ENCODE results near the gene DDRGK1. TPM values are rescaled to one million over a fixed set of nuclear protein-coding genes. Genes with fewer than 3 reads are reported as not detected.

DDRGK1 gene
- 45.1 and 59.9 TPM in 2 replicates for total RNA-seq

DNA sequence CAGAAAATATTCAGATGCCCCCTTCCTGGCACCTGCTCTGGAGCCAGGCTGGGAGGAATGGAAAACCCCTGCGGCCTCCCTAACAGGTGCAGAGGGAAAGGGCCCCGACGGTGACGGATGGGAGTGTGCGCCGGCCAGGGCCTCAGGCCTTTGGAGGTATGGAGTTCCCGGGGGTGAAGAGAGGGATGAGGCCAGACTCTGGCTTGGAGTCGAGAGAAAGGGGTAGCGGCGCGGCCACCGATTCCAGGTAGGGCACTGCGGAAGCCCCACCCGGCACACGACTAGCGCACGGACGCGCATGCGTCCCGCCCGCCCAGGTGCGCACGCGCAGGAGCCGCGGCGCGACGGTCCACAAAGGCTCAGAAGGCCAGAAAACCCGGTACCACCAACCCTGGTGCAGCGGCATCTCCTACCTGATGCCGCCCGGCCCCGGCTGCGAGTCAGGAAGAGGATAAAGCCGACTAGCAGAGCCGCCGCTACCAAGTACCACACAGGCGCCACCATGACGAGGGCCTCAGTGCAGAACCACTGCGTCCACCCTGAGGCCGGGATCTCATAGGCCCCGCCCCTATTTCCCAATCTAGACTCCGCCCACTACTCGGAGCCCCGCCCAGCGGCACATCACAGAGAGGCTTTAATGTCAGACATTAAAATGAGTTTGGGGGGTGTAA is at the start of gene DDRGK1:
TSS of gene DDRGK1 (minus strand) at position 559 of the 671 bp plus-strand sequence. CDS start at position 504, 55 bp downstream.

DNA sequence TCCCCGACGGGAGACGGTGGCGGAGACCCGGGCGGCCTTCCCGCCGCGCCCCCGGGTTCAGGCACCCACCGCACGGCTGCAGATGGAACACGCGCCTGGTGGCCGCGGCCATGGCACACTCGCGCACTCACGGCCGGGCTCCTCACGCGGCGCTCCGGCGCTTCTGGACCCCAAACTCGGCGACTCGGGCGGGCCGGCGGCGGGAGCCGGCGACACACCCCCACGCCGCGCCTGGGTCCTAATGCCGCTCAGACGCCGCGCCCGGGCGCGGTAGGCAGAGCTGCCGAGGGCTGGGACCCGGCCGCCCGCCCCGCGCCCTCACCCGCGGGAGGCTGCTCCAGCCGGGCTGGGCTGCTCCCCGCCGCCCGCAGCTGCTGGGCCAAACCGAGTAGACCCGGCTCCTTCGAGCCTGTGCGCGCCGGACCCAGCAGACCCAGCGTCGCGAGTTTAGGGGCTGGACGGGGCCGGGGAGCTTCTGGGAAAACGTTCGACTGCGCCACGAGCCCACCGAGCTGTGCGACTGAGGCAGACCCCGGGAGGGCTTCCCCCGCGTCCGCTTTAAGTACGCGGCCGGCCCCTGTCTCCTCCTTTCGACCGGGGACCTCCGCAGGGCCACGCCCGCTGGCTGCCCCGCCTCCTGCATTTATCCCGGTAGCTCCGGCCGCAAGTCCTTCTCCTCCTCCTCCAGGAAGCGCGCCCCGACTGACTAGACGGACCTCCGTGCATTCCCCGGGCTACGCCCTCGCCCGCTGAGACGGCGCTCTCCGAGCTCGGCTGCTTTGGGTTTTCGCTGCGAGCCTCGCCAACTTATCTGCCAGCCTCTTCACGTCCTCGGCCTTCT is 34.8 kb upstream of the DDRGK1 start, which contains the start of gene SLC4A11:
TSS of gene SLC4A11 (minus strand) at position 165 of the 841 bp plus-strand sequence. CDS start at position 112, 53 bp downstream.

DNA sequence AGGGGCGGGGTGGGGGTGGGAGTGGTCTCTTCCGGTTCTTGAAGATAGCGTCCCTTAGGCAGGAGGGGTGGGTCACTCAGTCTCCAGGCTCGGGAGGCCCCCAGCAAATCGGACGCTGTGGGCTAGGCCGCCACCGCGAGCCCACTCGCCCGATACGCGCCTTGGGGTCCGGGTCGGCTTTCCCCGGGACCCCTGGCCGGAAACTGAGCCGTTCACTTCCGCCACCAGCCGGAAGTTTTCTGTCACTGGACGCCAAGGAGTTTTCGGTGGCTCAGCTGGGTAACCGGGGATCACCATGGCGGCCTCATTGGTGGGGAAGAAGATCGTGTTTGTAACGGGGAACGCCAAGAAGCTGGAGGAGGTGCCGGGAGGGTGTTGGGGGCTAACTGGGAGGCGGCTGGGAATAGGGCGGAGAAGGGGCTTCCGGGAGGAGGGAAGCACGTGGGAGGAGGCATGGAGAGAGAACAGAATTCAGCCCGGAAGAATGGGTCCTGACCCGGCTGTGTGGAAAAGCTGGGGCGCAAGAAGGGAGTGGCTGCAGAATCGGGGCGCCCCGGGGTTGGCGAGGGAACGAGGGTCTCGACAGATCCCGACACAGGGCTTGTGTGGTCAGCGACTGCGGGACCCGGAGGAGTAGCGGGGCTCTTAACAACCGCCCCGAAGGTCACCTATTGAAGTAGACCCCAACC is 4.9 kb upstream of the DDRGK1 start, which contains the start of gene ITPA:
TSS of gene ITPA (plus strand) at position 242 of the 689 bp plus-strand sequence. CDS start at position 296, 54 bp downstream.

DNA sequence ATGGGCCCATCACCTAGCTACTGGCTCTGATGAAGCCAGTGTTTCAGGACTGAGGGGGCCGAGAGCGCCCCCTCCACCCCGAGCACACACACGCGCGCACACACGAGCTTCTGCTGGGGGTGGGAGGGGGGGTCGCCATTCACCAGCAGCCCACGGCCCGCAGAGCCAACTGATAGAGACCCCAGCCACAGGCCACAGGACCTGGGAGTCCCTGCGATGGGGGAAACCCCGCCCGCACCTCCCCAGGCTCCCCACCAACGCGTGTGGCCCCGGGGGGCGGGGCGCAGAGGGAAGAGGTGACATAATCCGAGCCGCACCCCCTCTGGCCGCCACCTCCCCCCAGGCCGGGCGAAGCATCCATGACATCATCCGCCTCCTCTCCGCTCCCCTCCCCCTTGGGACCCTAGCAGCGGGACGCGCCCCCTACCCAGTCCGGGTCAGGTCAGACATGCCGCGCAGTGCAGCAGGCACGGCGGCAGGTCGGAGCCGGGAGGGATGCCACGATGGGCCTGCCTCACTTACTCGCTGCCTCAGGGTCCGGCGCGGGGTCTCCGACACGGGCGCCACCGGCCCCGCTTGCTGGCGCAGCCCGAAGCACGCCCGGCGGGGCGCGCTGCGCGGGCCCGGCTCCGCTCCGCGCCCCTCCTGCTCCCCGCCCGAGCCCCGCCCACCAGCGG is 31.4 kb downstream of the DDRGK1 start, which contains the start of gene LZTS3:
TSS of gene LZTS3 (minus strand) at position 617 of the 677 bp plus-strand sequence. CDS start 6,386 bp downstream, outside the sequence.

Other genes with a start within 250 kb of the DDRGK1 start
- not detected in 2 replicates for gene GNRH2, start 161.1 kb downstream of the DDRGK1 start, total RNA-seq
- gene MRPS26, start 158.6 kb downstream of the DDRGK1 start, total RNA-seq = 31.5 and 37.0 TPM in 2 replicates
- gene OXT, start 133.1 kb downstream of the DDRGK1 start, total RNA-seq = not detected in 2 replicates
- not detected in 2 replicates for gene AVP, start 120.0 kb downstream of the DDRGK1 start, total RNA-seq
- 7.2 and 7.6 TPM in 2 replicates for gene FASTKD5, start 44.8 kb downstream of the DDRGK1 start, total RNA-seq
- 3.6 and 3.7 TPM in 2 replicates for gene UBOX5, start 44.8 kb downstream of the DDRGK1 start, total RNA-seq
- 2.7 and 3.3 TPM in 2 replicates for gene LZTS3, start 31.1 kb downstream of the DDRGK1 start, total RNA-seq
- 39.3 and 43.7 TPM in 2 replicates for gene ITPA, start 4.8 kb upstream of the DDRGK1 start, total RNA-seq
- 0.94 and 1.5 TPM in 2 replicates for gene SLC4A11, start 34.5 kb upstream of the DDRGK1 start, total RNA-seq
- gene DNAAF9, start 203.0 kb upstream of the DDRGK1 start, total RNA-seq = 10.4 and 11.2 TPM in 2 replicates

Data from cardiac ventricle fibroblast (primary cell).